ENCODE results near the gene SH3BP5L. TPM values are rescaled to one million over a fixed set of nuclear protein-coding genes. Genes with fewer than 3 reads are reported as not detected.

SH3BP5L gene
- total RNA-seq = 10 to 100 TPM; 15.3 to 20.8 (median 18.0) TPM
- 18.0 TPM for polyA plus RNA-seq
- long read RNA-seq, donor 1, partial matches to known transcripts = 0 of 3 reads
- long read RNA-seq, donor 1, other reads (novel, unspliced or antisense) = 1 of 3 reads
- long read RNA-seq, donor 2, partial matches to known transcripts = 0 of 2 reads
- long read RNA-seq, donor 2, other reads (novel, unspliced or antisense) = 0 of 2 reads
- long read RNA-seq, donor 3, partial matches to known transcripts = 3 of 7 reads
- long read RNA-seq, donor 3, other reads (novel, unspliced or antisense) = 4 of 7 reads
- long read RNA-seq, donor 4, partial matches to known transcripts = 0 of 1 reads
- long read RNA-seq, donor 4, other reads (novel, unspliced or antisense) = 0 of 1 reads

GRCh38 chr1:248825909-248826760 lies at the start of gene SH3BP5L:
Gene SH3BP5L (minus strand): TSS chr1:248825915. CDS start chr1:248824935, 980 bp downstream.
- under 1% methylated on average over 56 of the region's 56 CpGs for WGBS
- H3K4me3 ChIP-seq (ENCODE audit: low read length) = peak within 1 kb of the TSS; percentile 75
- H3K9me3 ChIP-seq (ENCODE audit: control insufficient read depth, low read length) = no peaks in the 10 kb centered on the region
- peaks cover 24% of the 10 kb centered on the region for H3K4me1 ChIP-seq (ENCODE audit: control insufficient read depth, insufficient read depth, low read length)
- ATAC-seq (peak; percentile 97), DNase-seq (peak; percentile 92 to 97 (median 96))
- no peaks in the 10 kb centered on the region for H3K27me3 ChIP-seq (ENCODE audit: control insufficient read depth, insufficient read depth)
- peak within 1 kb of the TSS; percentile 100 for H3K27ac ChIP-seq (ENCODE audit: low read length)
- intact Hi-C loops (cut with DNase I) = no loop called here

- Histone ChIP-seq H3K27ac (ENCODE audit: low read length) (peak overlapping the region; percentile 98), H3K4me3 (ENCODE audit: low read length) (peak overlapping the region; percentile 74), H3K4me1 (ENCODE audit: control insufficient read depth, insufficient read depth, low read length) (no peaks in the 10 kb centered on the region), H3K9me3 (ENCODE audit: control insufficient read depth, low read length) (no peaks in the 10 kb centered on the region), H3K27me3 (ENCODE audit: control insufficient read depth, insufficient read depth) (no peaks in the 10 kb centered on the region)
- DNase-seq = peak; percentile 69 to 88 (median 87)
- intact Hi-C loops (cut with DNase I) = no loop called here
- 2% methylated on average over 23 of the region's 23 CpGs for WGBS
- ATAC-seq = peak; percentile 85 to 90
Measured at GRCh38 chr1:248873993-248874533, 48.3 kb upstream of the SH3BP5L start.

GRCh38 chr1:248873409-248873992 lies 47.8 kb upstream of the SH3BP5L start:
- peak overlapping the region; percentile 74 for H3K4me3 ChIP-seq (ENCODE audit: low read length)
- no peaks in the 10 kb centered on the region for H3K27me3 ChIP-seq (ENCODE audit: control insufficient read depth, insufficient read depth)
- H3K9me3 ChIP-seq (ENCODE audit: control insufficient read depth, low read length) = no peaks in the 10 kb centered on the region
- under 1% methylated on average over 41 of the region's 41 CpGs for WGBS
- ATAC-seq = peak; percentile 96
- intact Hi-C loops (cut with DNase I) = no loop called here
- peak; percentile 93 to 97 (median 96) for DNase-seq
- peak overlapping the region; percentile 98 for H3K27ac ChIP-seq (ENCODE audit: low read length)
- no peaks in the 10 kb centered on the region for H3K4me1 ChIP-seq (ENCODE audit: control insufficient read depth, insufficient read depth, low read length)

- Histone ChIP-seq H3K4me3 (ENCODE audit: low read length) (peak overlapping the region; percentile 74), H3K27ac (ENCODE audit: low read length) (peak overlapping the region; percentile 98), H3K4me1 (ENCODE audit: control insufficient read depth, insufficient read depth, low read length) (no peaks in the 10 kb centered on the region), H3K9me3 (ENCODE audit: control insufficient read depth, low read length) (no peaks in the 10 kb centered on the region), H3K27me3 (ENCODE audit: control insufficient read depth, insufficient read depth) (no peaks in the 10 kb centered on the region)
- WGBS = 2% methylated on average over 31 of the region's 31 CpGs
- DNase-seq = peak; percentile 54 to 78 (median 76)
- intact Hi-C loops (cut with DNase I) = no loop called here
- ATAC-seq = peak; percentile 71 to 80
Measured at GRCh38 chr1:248872752-248873408, 47.2 kb upstream of the SH3BP5L start.

- 98% methylated on average over 3 of the region's 3 CpGs for WGBS
- no peaks in the 10 kb centered on the region for H3K4me1 ChIP-seq (ENCODE audit: control insufficient read depth, insufficient read depth, low read length)
- no peak for DNase-seq
- no peak for ATAC-seq
- H3K27ac ChIP-seq (ENCODE audit: low read length) = peak overlapping the region; percentile 55
- no peak overlapping the region for H3K4me3 ChIP-seq (ENCODE audit: low read length)
- intact Hi-C loops (cut with DNase I) = no loop called here
- H3K27me3 ChIP-seq (ENCODE audit: control insufficient read depth, insufficient read depth) = no peaks in the 10 kb centered on the region
- H3K9me3 ChIP-seq (ENCODE audit: control insufficient read depth, low read length) = no peaks in the 10 kb centered on the region
Measured at GRCh38 chr1:248871837-248872401, 46.2 kb upstream of the SH3BP5L start.

GRCh38 chr1:248862998-248863881 lies 37.5 kb upstream of the SH3BP5L start:
- 4% methylated on average over 46 of the region's 46 CpGs for WGBS
- intact Hi-C loops (cut with DNase I) = no loop called here
- Histone ChIP-seq H3K9me3 (ENCODE audit: control insufficient read depth, low read length) (no peaks in the 10 kb centered on the region), H3K4me1 (ENCODE audit: control insufficient read depth, insufficient read depth, low read length) (peaks cover 2% of the 10 kb centered on the region), H3K27me3 (ENCODE audit: control insufficient read depth, insufficient read depth) (no peaks in the 10 kb centered on the region), H3K4me3 (ENCODE audit: low read length) (peak overlapping the region; percentile 51), H3K27ac (ENCODE audit: low read length) (peak overlapping the region; percentile 40)
- peak; percentile 84 to 86 for ATAC-seq
- peak; percentile 90 to 96 (median 95) for DNase-seq

- H3K4me3 ChIP-seq (ENCODE audit: low read length) = peak overlapping the region; percentile 51
- 14% methylated on average over 4 of the region's 4 CpGs for WGBS
- no peak for ATAC-seq
- intact Hi-C loops (cut with DNase I) = no loop called here
- no peaks in the 10 kb centered on the region for H3K27me3 ChIP-seq (ENCODE audit: control insufficient read depth, insufficient read depth)
- H3K9me3 ChIP-seq (ENCODE audit: control insufficient read depth, low read length) = no peaks in the 10 kb centered on the region
- peaks cover 2% of the 10 kb centered on the region for H3K4me1 ChIP-seq (ENCODE audit: control insufficient read depth, insufficient read depth, low read length)
- H3K27ac ChIP-seq (ENCODE audit: low read length) = peak overlapping the region; percentile 40
- no peak for DNase-seq
Measured at GRCh38 chr1:248862695-248862997, 36.9 kb upstream of the SH3BP5L start.

- intact Hi-C loops (cut with DNase I) = no loop called here
Measured at GRCh38 chr1:248861616-248862015, 35.9 kb upstream of the SH3BP5L start.

GRCh38 chr1:248860007-248860406 lies 34.3 kb upstream of the SH3BP5L start:
- Histone ChIP-seq H3K27ac (ENCODE audit: low read length) (no peak overlapping the region), H3K4me1 (ENCODE audit: control insufficient read depth, insufficient read depth, low read length) (peaks cover 2% of the 10 kb centered on the region), H3K9me3 (ENCODE audit: control insufficient read depth, low read length) (no peaks in the 10 kb centered on the region), H3K4me3 (ENCODE audit: low read length) (no peak overlapping the region), H3K27me3 (ENCODE audit: control insufficient read depth, insufficient read depth) (no peaks in the 10 kb centered on the region)
- DNase-seq (no peak), ATAC-seq (no peak)
- intact Hi-C loops (cut with DNase I) = no loop called here
- WGBS = 80% methylated on average over 4 of the region's 4 CpGs

More at GRCh38 chr1:248861616-248862015, 35.9 kb upstream of the SH3BP5L start:
- no peak for DNase-seq
- H3K27ac ChIP-seq (ENCODE audit: low read length) = no peak overlapping the region
- 91% methylated on average over 2 of the region's 2 CpGs for WGBS
- H3K9me3 ChIP-seq (ENCODE audit: control insufficient read depth, low read length) = no peaks in the 10 kb centered on the region
- ATAC-seq = no peak
- H3K4me1 ChIP-seq (ENCODE audit: control insufficient read depth, insufficient read depth, low read length) = peaks cover 2% of the 10 kb centered on the region
- H3K4me3 ChIP-seq (ENCODE audit: low read length) = no peak overlapping the region
- no peaks in the 10 kb centered on the region for H3K27me3 ChIP-seq (ENCODE audit: control insufficient read depth, insufficient read depth)
